HepG2 (cell line): ENCODE measurements around the gene PRM3. TPM values are rescaled to one million over a fixed set of nuclear protein-coding genes. Genes with fewer than 3 reads are reported as not detected.

Experiments used
- AHR ChIP-seq: IDR thresholded peaks from 2 replicates; pipeline ENCODE4 v1.6.1; 2018; ENCODE audit warnings: missing genetic modification reagents, missing compliant biosample characterization
- FOSL2 ChIP-seq: sonication (generic); formaldehyde crosslinking; IDR thresholded peaks from 2 replicates; pipeline ENCODE4 v1.4.0; 2020; ENCODE audit warnings: missing genetic modification reagents
- GATAD2A ChIP-seq: IDR thresholded peaks from 2 replicates; pipeline ENCODE4 v1.6.1; 2016
- NCOA5 ChIP-seq: sonication (generic); formaldehyde crosslinking; IDR thresholded peaks from 2 replicates; pipeline ENCODE4 v1.4.0; 2020; ENCODE audit warnings: missing genetic modification reagents
- SAP130 ChIP-seq: IDR thresholded peaks from 2 replicates; pipeline ENCODE4 v1.6.1; 2016; ENCODE audit warnings: low read depth
- ZBTB25 ChIP-seq: IDR thresholded peaks from 2 replicates; pipeline ENCODE4 v1.6.1; 2018; ENCODE audit warnings: missing genetic modification reagents
- ZBTB7A ChIP-seq: sonication (generic); formaldehyde crosslinking; IDR thresholded peaks from 2 replicates; pipeline ENCODE4 v1.8.0; 2022; ENCODE audit warnings: mild to moderate bottlenecking, missing genetic modification reagents
- ZFP62 ChIP-seq: sonication (generic); formaldehyde crosslinking; IDR thresholded peaks from 2 replicates; pipeline ENCODE4 v1.4.0; 2020; ENCODE audit warnings: missing genetic modification reagents
- ZNF512B ChIP-seq: sonication (generic); formaldehyde crosslinking; IDR thresholded peaks from 2 replicates; pipeline ENCODE4 v1.5.1; 2020; ENCODE audit warnings: missing genetic modification reagents, mild to moderate bottlenecking, borderline replicate concordance
- ZNF761 ChIP-seq: sonication (generic); formaldehyde crosslinking; conservative IDR thresholded peaks from 2 replicates; pipeline ENCODE4 v1.4.0; 2020; ENCODE audit warnings: mild to moderate bottlenecking, missing genetic modification reagents
- ZSCAN21 ChIP-seq: sonication (generic); formaldehyde crosslinking; IDR thresholded peaks from 2 replicates; pipeline ENCODE4 v1.8.0; 2022; ENCODE audit warnings: mild to moderate bottlenecking, missing genetic modification reagents, moderate library complexity, borderline replicate concordance
- polyA plus RNA-seq, 8 experiments: library from polyadenylated mRNA; depleted of rRNA in 3 of 8; stranded (reverse) in 7 of 8; unstranded in 1 of 8; fragments of >200 nt; fragmentation: Illumina TruSeq in 4 of 8; extraction: Trizol in 4 of 8; gene quantifications; 2 replicates each; pipeline versions ENCODE4 v1.2.1 to v1.2.3, GENCODE V29; 2011 to 2016; ENCODE audit warnings: low read depth in 4 of 8, missing spikeins in 1 of 8, mixed read lengths in 1 of 8; ENCODE audit not compliant: insufficient read depth in 1 of 8
- total RNA-seq, 5 experiments: library from RNA; depleted of rRNA; stranded (reverse); fragments of >200 nt; fragmentation: Illumina TruSeq; extraction: Trizol; gene quantifications; 2 replicates each; pipeline ENCODE4 v1.2.3, GENCODE V29; 2016; ENCODE audit warnings: low read depth in 1 of 5
- TF ChIP-seq, protein P1 (sequence below): sonication (generic); formaldehyde crosslinking; IDR thresholded peaks from 2 replicates; pipeline ENCODE4 v1.5.1; 2020; ENCODE audit warnings: mild to moderate bottlenecking, missing genetic modification reagents, moderate library complexity
- TF ChIP-seq, protein P2 (sequence below): sonication (generic); formaldehyde crosslinking; IDR thresholded peaks from 2 replicates; pipeline ENCODE4 v1.4.0; 2020; ENCODE audit warnings: missing genetic modification reagents, borderline replicate concordance
- TF ChIP-seq, protein P3 (sequence below): sonication (generic); formaldehyde crosslinking; IDR thresholded peaks from 2 replicates; pipeline ENCODE4 v1.4.0; 2020; ENCODE audit warnings: missing genetic modification reagents

The PRM3 gene
- total and polyA plus RNA-seq, 2 of the 13 experiments (the other 11 are each of a cell fraction or from before 2014, with no cell fraction given): not detected

GRCh38 chr16:11299865-11300559, 26.6 kb upstream of the PRM3 start (continued):
- TF ChIP-seq ZNF512B (CRISPR knock-in tag): 0 out of 2 replicates have a peak, but pooled peaks have one; percentile 43
- 0 out of 2 replicates have a peak, but pooled peaks have one; percentile 26 for TF ChIP-seq SAP130 (CRISPR knock-in tag)
- TF ChIP-seq GATAD2A (CRISPR knock-in tag): 0 out of 2 replicates have a peak, but pooled peaks have one; percentile 17
- TF ChIP-seq ZBTB25 (CRISPR knock-in tag): 0 out of 2 replicates have a peak, but pooled peaks have one; percentile 18
- TF ChIP-seq, protein P1, sequence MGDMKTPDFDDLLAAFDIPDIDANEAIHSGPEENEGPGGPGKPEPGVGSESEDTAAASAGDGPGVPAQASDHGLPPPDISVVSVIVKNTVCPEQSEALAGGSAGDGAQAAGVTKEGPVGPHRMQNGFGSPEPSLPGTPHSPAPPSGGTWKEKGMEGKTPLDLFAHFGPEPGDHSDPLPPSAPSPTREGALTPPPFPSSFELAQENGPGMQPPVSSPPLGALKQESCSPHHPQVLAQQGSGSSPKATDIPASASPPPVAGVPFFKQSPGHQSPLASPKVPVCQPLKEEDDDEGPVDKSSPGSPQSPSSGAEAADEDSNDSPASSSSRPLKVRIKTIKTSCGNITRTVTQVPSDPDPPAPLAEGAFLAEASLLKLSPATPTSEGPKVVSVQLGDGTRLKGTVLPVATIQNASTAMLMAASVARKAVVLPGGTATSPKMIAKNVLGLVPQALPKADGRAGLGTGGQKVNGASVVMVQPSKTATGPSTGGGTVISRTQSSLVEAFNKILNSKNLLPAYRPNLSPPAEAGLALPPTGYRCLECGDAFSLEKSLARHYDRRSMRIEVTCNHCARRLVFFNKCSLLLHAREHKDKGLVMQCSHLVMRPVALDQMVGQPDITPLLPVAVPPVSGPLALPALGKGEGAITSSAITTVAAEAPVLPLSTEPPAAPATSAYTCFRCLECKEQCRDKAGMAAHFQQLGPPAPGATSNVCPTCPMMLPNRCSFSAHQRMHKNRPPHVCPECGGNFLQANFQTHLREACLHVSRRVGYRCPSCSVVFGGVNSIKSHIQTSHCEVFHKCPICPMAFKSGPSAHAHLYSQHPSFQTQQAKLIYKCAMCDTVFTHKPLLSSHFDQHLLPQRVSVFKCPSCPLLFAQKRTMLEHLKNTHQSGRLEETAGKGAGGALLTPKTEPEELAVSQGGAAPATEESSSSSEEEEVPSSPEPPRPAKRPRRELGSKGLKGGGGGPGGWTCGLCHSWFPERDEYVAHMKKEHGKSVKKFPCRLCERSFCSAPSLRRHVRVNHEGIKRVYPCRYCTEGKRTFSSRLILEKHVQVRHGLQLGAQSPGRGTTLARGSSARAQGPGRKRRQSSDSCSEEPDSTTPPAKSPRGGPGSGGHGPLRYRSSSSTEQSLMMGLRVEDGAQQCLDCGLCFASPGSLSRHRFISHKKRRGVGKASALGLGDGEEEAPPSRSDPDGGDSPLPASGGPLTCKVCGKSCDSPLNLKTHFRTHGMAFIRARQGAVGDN (CRISPR knock-in tag): peak; percentile 72
- no peak for TF ChIP-seq NCOA5 (CRISPR knock-in tag)
- no peak for TF ChIP-seq FOSL2 (CRISPR knock-in tag)
- TF ChIP-seq AHR (CRISPR knock-in tag): peak; percentile 42; the same call in 1 of the 2 replicates
- 0 out of 2 replicates have a peak, but pooled peaks have one; percentile 2 for TF ChIP-seq ZSCAN21 (CRISPR knock-in tag)
- TF ChIP-seq, protein P2, sequence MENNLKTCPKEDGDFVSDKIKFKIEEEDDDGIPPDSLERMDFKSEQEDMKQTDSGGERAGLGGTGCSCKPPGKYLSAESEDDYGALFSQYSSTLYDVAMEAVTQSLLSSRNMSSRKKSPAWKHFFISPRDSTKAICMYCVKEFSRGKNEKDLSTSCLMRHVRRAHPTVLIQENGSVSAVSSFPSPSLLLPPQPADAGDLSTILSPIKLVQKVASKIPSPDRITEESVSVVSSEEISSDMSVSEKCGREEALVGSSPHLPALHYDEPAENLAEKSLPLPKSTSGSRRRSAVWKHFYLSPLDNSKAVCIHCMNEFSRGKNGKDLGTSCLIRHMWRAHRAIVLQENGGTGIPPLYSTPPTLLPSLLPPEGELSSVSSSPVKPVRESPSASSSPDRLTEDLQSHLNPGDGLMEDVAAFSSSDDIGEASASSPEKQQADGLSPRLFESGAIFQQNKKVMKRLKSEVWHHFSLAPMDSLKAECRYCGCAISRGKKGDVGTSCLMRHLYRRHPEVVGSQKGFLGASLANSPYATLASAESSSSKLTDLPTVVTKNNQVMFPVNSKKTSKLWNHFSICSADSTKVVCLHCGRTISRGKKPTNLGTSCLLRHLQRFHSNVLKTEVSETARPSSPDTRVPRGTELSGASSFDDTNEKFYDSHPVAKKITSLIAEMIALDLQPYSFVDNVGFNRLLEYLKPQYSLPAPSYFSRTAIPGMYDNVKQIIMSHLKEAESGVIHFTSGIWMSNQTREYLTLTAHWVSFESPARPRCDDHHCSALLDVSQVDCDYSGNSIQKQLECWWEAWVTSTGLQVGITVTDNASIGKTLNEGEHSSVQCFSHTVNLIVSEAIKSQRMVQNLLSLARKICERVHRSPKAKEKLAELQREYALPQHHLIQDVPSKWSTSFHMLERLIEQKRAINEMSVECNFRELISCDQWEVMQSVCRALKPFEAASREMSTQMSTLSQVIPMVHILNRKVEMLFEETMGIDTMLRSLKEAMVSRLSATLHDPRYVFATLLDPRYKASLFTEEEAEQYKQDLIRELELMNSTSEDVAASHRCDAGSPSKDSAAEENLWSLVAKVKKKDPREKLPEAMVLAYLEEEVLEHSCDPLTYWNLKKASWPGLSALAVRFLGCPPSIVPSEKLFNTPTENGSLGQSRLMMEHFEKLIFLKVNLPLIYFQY: no peak
- TF ChIP-seq ZBTB7A (CRISPR knock-in tag): 0 out of 2 replicates have a peak, but pooled peaks have one; percentile 15
- no peak for TF ChIP-seq ZNF761
- 0 out of 2 replicates have a peak, but pooled peaks have one; percentile 81 for TF ChIP-seq ZFP62 (CRISPR knock-in tag)
- TF ChIP-seq, protein P3, sequence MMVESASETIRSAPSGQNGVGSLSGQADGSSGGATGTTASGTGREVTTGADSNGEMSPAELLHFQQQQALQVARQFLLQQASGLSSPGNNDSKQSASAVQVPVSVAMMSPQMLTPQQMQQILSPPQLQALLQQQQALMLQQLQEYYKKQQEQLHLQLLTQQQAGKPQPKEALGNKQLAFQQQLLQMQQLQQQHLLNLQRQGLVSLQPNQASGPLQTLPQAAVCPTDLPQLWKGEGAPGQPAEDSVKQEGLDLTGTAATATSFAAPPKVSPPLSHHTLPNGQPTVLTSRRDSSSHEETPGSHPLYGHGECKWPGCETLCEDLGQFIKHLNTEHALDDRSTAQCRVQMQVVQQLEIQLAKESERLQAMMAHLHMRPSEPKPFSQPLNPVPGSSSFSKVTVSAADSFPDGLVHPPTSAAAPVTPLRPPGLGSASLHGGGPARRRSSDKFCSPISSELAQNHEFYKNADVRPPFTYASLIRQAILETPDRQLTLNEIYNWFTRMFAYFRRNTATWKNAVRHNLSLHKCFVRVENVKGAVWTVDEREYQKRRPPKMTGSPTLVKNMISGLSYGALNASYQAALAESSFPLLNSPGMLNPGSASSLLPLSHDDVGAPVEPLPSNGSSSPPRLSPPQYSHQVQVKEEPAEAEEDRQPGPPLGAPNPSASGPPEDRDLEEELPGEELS (CRISPR knock-in tag): peak; percentile 57
